ENCODE data around the gene ZNF524. TPM values are rescaled to one million over a fixed set of nuclear protein-coding genes. Genes with fewer than 3 reads are reported as not detected.

ZNF524 gene
- total RNA-seq, 2 donors from 2014 or later, result 30.2 to 54.8 TPM

- intact Hi-C loops (cut with DNase I), result no loop called here
- WGBS, result 92% methylated on average over 50 of the region's 73 CpGs
- H3K9me3 ChIP-seq, result no peaks in the 10 kb centered on the region
- DNase-seq (ENCODE audit: low spot score), result no peak
- no peaks in the 10 kb centered on the region for H3K4me1 ChIP-seq (replicated peaks)
- no peak overlapping the region for H3K27ac ChIP-seq
- no peaks in the 10 kb centered on the region for H3K27me3 ChIP-seq (replicated peaks; ENCODE audit: insufficient read depth)
- H3K36me3 ChIP-seq, result no peaks in the 10 kb centered on the region
- H3K4me3 ChIP-seq, result no peak overlapping the region
- TF ChIP-seq POLR2A (IDR thresholded peaks at IDR 0.05), result no peak
- no peak for TF ChIP-seq CTCF (IDR thresholded peaks at IDR 0.05)
- no peak for TF ChIP-seq POLR2AphosphoS5 (IDR thresholded peaks at IDR 0.05)
These were observed 7.5 kb upstream of the ZNF524 start for GRCh38 chr19:55592391-55593090.

GRCh38 chr19:55593096-55593772, 6.9 kb upstream of the ZNF524 start:
- WGBS, result 77% methylated on average over 23 of the region's 68 CpGs
- no peak overlapping the region for H3K4me3 ChIP-seq

GRCh38 chr19:55594996-55595545, 5.0 kb upstream of the ZNF524 start:
- intact Hi-C loops (cut with DNase I), result no loop called here
- WGBS, result 85% methylated on average over 4 of the region's 4 CpGs
- H3K27ac ChIP-seq, result no peak overlapping the region
- TF ChIP-seq CTCF (IDR thresholded peaks at IDR 0.05) (no peak), POLR2AphosphoS5 (IDR thresholded peaks at IDR 0.05) (no peak), POLR2A (IDR thresholded peaks at IDR 0.05) (no peak)
- no peaks in the 10 kb centered on the region for H3K9me3 ChIP-seq
- H3K36me3 ChIP-seq, result no peaks in the 10 kb centered on the region
- H3K4me1 ChIP-seq (replicated peaks), result no peaks in the 10 kb centered on the region
- no peak overlapping the region for H3K4me3 ChIP-seq
- no peak for DNase-seq (ENCODE audit: low spot score)
- H3K27me3 ChIP-seq (replicated peaks; ENCODE audit: insufficient read depth), result no peaks in the 10 kb centered on the region

More at GRCh38 chr19:55593096-55593772, 6.9 kb upstream of the ZNF524 start:
- H3K36me3 ChIP-seq, result no peaks in the 10 kb centered on the region
- no peak overlapping the region for H3K27ac ChIP-seq
- H3K27me3 ChIP-seq (replicated peaks; ENCODE audit: insufficient read depth), result no peaks in the 10 kb centered on the region
- intact Hi-C loops (cut with DNase I), result no loop called here
- no peak for DNase-seq (ENCODE audit: low spot score)
- no peaks in the 10 kb centered on the region for H3K9me3 ChIP-seq
- no peak for TF ChIP-seq POLR2A (IDR thresholded peaks at IDR 0.05)
- no peak for TF ChIP-seq CTCF (IDR thresholded peaks at IDR 0.05)
- no peak for TF ChIP-seq POLR2AphosphoS5 (IDR thresholded peaks at IDR 0.05)
- H3K4me1 ChIP-seq (replicated peaks), result no peaks in the 10 kb centered on the region

- H3K27me3 ChIP-seq (replicated peaks; ENCODE audit: insufficient read depth), result no peaks in the 10 kb centered on the region
- peaks cover 4% of the 10 kb centered on the region for H3K4me1 ChIP-seq (replicated peaks)
- no peaks in the 10 kb centered on the region for H3K36me3 ChIP-seq
- H3K27ac ChIP-seq, result no peak overlapping the region
- no peak for DNase-seq (ENCODE audit: low spot score)
- TF ChIP-seq POLR2A (IDR thresholded peaks at IDR 0.05) (no peak), POLR2AphosphoS5 (IDR thresholded peaks at IDR 0.05) (no peak), CTCF (IDR thresholded peaks at IDR 0.05) (no peak)
- WGBS, result 98% methylated on average over 3 of the region's 3 CpGs
- H3K9me3 ChIP-seq, result no peaks in the 10 kb centered on the region
- no peak overlapping the region for H3K4me3 ChIP-seq
- intact Hi-C loops (cut with DNase I), result no loop called here
These were observed 3.8 kb upstream of the ZNF524 start for GRCh38 chr19:55596304-55596703.

All from prostate gland (tissue), 2 donors.